SU-DHL-6 (cell line): Measurements from ENCODE around the gene RABL3.

Source experiments
- CTCF ChIP-seq: fragments of 200-600 bp; sonication (generic); IDR thresholded peaks from one replicate; pipeline ENCODE4 v1.5.1; 2017; ENCODE audit warnings: antibody characterized with exemption, mild to moderate bottlenecking, low read length, moderate library complexity; ENCODE audit not compliant: insufficient read depth, poor library complexity, severe bottlenecking
- EZH2phosphoT487 ChIP-seq: fragments of 200-600 bp; sonication (generic), shearing (Covaris generic); conservative IDR thresholded peaks from 2 replicates; pipeline ENCODE4 v1.6.1; 2018; ENCODE audit warnings: mild to moderate bottlenecking, antibody characterized with exemption, low read length, moderate library complexity, mixed read lengths

GRCh38 chr3:120767106-120767505, 24.8 kb upstream of the RABL3 start:
- TF ChIP-seq CTCF (no peak), EZH2phosphoT487 (no peak)
